ENCODE measurements around the gene KLHL4. TPM values are rescaled to one million over a fixed set of nuclear protein-coding genes. Genes with fewer than 3 reads are reported as not detected.
A peak's percentile ranks its signal among the peaks of the same experiment; 100 is the strongest.

KLHL4 gene, protein sequence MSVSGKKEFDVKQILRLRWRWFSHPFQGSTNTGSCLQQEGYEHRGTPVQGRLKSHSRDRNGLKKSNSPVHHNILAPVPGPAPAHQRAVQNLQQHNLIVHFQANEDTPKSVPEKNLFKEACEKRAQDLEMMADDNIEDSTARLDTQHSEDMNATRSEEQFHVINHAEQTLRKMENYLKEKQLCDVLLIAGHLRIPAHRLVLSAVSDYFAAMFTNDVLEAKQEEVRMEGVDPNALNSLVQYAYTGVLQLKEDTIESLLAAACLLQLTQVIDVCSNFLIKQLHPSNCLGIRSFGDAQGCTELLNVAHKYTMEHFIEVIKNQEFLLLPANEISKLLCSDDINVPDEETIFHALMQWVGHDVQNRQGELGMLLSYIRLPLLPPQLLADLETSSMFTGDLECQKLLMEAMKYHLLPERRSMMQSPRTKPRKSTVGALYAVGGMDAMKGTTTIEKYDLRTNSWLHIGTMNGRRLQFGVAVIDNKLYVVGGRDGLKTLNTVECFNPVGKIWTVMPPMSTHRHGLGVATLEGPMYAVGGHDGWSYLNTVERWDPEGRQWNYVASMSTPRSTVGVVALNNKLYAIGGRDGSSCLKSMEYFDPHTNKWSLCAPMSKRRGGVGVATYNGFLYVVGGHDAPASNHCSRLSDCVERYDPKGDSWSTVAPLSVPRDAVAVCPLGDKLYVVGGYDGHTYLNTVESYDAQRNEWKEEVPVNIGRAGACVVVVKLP
- total RNA-seq (2013; cell fraction: nucleolus; rRNA removed), result not detected in 2 replicates
- total RNA-seq (2014; rRNA removed), result not detected in 2 replicates
- not detected in 2 replicates for total RNA-seq (2014; rRNA removed; fragmentation: Illumina TruSeq; extraction: Trizol)
- not detected in 2 replicates for total RNA-seq (2021)
- not detected for polyA plus RNA-seq (2011; ENCODE audit: low read depth)
- polyA plus RNA-seq (2011; rRNA removed), result 0.03 and 0.04 TPM in 2 replicates
- polyA plus RNA-seq (2011; cell fraction: cytosol; rRNA removed), result not detected in 2 replicates
- 0.01 TPM in 1 of 2 replicates, not detected in the other for polyA plus RNA-seq (2011; cell fraction: nucleus; rRNA removed)
- not detected in 2 replicates for polyA plus RNA-seq (2012)
- polyA plus RNA-seq (2014; fragmentation: Illumina TruSeq; extraction: Trizol), result not detected in 2 replicates
- polyA plus RNA-seq (2014; fragmentation: Nextera tagmentation; extraction: Ambion mirVana), result not detected
- not detected in 2 replicates for polyA plus RNA-seq (2014; rRNA removed)
- under 1 TPM in 1 of 2 experiments, not detected in 1; 0.03 TPM for polyA plus RNA-seq (2016; fragmentation: Nextera tagmentation; extraction: Ambion mirVana)
- not detected in 2 replicates for polyA minus RNA-seq (2011; rRNA and poly(A)+ RNA removed)
- not detected in 2 replicates for polyA minus RNA-seq (2011; cell fraction: cytosol; rRNA and poly(A)+ RNA removed)
- not detected in 2 replicates for polyA minus RNA-seq (2011; cell fraction: nucleus; rRNA and poly(A)+ RNA removed)
- percentile 6 among the genes with signal in this experiment for Bru-seq, nascent RNA
- percentile 4 among the genes with signal in this experiment for BruChase-seq, experiment 1, labeled RNA remaining after a 6-hour chase
- BruChase-seq, experiment 2, labeled RNA remaining after a 2-hour chase, result percentile 2 among the genes with signal in this experiment
- long read RNA-seq, experiment 1, result 0 reads
- long read RNA-seq, experiment 2, result 0 reads

DNA sequence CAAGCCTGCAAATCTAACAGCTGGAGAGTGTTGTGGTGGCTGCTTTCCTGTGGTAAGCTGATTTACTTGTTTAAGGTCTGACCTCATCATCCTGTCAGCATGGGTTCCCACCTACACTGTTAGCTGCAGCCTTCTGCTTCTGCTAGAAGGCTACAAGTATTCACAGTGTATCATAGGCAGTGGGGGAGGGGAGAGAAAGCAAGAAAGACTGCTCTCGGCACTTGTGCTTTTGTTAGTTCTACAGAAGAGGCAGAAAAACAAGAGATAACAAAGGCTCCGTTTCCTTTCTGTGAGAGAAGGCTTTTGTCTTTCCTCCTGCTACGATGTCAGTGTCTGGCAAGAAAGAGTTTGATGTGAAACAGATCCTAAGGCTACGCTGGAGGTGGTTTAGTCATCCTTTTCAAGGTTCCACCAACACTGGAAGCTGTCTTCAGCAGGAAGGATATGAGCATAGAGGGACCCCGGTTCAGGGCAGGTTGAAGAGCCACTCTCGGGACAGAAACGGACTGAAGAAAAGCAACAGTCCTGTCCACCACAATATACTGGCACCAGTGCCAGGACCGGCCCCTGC lies at the start of gene KLHL4:
Gene KLHL4, plus strand, starts transcription at position 232 of the 571 bp plus-strand sequence. Its CDS starts 92 bp downstream, at position 324.
- in situ Hi-C loops (cut with MboI) (no loop called here), intact Hi-C loops (cut with micrococcal nuclease; ENCODE audit: unreplicated experiment) (no loop called here)
- no peaks in the 10 kb centered on the region for H3K4me1 ChIP-seq (ENCODE audit: control insufficient read depth, insufficient read depth, low read length)
- ATAC-seq (no peak), FAIRE-seq (no peak), DNase-seq (ENCODE audit: low read depth, low spot score) (no peak)
- BruUV-seq (replicated peaks), result no TSS peak
- RAD21 ChIA-PET (ENCODE audit: unreplicated experiment), result no interaction called here
- no peak within 1 kb of the TSS for H2AFZ ChIP-seq (ENCODE audit: control insufficient read depth, low read depth, low read length)
- CTCF ChIA-PET, result no interaction called here
- H3K9ac ChIP-seq (ENCODE audit: control insufficient read depth, insufficient read depth, low read length), result no peak within 1 kb of the TSS
- no peak within 1 kb of the TSS for H3K27ac ChIP-seq (ENCODE audit: control insufficient read depth, insufficient read depth)
- H3K79me2 ChIP-seq (ENCODE audit: control insufficient read depth, insufficient read depth, low read length), result no peaks in the 10 kb centered on the region
- no peaks in the 10 kb centered on the region for H3K9me3 ChIP-seq (replicated peaks; ENCODE audit: control insufficient read depth, insufficient read depth, low read length)
- no peaks in the 10 kb centered on the region for H3K27me3 ChIP-seq (replicated peaks in 1 of 2; ENCODE audit: control insufficient read depth in 2 of 2, insufficient read depth in 2 of 2, low read length in 1 of 2)
- WGBS (ENCODE audit: insufficient coverage, insufficient replicate concordance, low lambda C conversion rate, missing lambda C conversion rate), result 7% methylated on average over 8 of the region's 8 CpGs
- H3K4me2 ChIP-seq (ENCODE audit: control insufficient read depth, insufficient read depth), result no peak within 1 kb of the TSS
- H3K4me3 ChIP-seq, result no peak within 1 kb of the TSS
- SMC1A ChIA-PET (ENCODE audit: uncharacterized antibody, unreplicated experiment), result no interaction called here
- POLR2A ChIA-PET, result no interaction called here
- H4K20me1 ChIP-seq (ENCODE audit: control insufficient read depth, insufficient read depth), result no peaks in the 10 kb centered on the region
- no peaks in the 10 kb centered on the region for H3K36me3 ChIP-seq (ENCODE audit: control insufficient read depth in 2 of 2, insufficient read depth in 2 of 2, low read length in 1 of 2)
- TF ChIP-seq SREBF2 (IDR thresholded peaks at IDR 0.05; ENCODE audit: low read length) (no peak), SUZ12 (IDR thresholded peaks at IDR 0.05; ENCODE audit: unreplicated experiment) (no peak)
- TF ChIP-seq, protein P1, sequence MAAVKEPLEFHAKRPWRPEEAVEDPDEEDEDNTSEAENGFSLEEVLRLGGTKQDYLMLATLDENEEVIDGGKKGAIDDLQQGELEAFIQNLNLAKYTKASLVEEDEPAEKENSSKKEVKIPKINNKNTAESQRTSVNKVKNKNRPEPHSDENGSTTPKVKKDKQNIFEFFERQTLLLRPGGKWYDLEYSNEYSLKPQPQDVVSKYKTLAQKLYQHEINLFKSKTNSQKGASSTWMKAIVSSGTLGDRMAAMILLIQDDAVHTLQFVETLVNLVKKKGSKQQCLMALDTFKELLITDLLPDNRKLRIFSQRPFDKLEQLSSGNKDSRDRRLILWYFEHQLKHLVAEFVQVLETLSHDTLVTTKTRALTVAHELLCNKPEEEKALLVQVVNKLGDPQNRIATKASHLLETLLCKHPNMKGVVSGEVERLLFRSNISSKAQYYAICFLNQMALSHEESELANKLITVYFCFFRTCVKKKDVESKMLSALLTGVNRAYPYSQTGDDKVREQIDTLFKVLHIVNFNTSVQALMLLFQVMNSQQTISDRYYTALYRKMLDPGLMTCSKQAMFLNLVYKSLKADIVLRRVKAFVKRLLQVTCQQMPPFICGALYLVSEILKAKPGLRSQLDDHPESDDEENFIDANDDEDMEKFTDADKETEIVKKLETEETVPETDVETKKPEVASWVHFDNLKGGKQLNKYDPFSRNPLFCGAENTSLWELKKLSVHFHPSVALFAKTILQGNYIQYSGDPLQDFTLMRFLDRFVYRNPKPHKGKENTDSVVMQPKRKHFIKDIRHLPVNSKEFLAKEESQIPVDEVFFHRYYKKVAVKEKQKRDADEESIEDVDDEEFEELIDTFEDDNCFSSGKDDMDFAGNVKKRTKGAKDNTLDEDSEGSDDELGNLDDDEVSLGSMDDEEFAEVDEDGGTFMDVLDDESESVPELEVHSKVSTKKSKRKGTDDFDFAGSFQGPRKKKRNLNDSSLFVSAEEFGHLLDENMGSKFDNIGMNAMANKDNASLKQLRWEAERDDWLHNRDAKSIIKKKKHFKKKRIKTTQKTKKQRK (IDR thresholded peaks at IDR 0.05; ENCODE audit: low read depth, low read length), result no peak
- TF ChIP-seq, protein P2, sequence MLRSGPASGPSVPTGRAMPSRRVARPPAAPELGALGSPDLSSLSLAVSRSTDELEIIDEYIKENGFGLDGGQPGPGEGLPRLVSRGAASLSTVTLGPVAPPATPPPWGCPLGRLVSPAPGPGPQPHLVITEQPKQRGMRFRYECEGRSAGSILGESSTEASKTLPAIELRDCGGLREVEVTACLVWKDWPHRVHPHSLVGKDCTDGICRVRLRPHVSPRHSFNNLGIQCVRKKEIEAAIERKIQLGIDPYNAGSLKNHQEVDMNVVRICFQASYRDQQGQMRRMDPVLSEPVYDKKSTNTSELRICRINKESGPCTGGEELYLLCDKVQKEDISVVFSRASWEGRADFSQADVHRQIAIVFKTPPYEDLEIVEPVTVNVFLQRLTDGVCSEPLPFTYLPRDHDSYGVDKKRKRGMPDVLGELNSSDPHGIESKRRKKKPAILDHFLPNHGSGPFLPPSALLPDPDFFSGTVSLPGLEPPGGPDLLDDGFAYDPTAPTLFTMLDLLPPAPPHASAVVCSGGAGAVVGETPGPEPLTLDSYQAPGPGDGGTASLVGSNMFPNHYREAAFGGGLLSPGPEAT (IDR thresholded peaks at IDR 0.05; ENCODE audit: low read depth), result no peak
- TF ChIP-seq, protein P3, sequence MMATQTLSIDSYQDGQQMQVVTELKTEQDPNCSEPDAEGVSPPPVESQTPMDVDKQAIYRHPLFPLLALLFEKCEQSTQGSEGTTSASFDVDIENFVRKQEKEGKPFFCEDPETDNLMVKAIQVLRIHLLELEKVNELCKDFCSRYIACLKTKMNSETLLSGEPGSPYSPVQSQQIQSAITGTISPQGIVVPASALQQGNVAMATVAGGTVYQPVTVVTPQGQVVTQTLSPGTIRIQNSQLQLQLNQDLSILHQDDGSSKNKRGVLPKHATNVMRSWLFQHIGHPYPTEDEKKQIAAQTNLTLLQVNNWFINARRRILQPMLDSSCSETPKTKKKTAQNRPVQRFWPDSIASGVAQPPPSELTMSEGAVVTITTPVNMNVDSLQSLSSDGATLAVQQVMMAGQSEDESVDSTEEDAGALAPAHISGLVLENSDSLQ (IDR thresholded peaks at IDR 0.05), result no peak
- TF ChIP-seq, protein P4, sequence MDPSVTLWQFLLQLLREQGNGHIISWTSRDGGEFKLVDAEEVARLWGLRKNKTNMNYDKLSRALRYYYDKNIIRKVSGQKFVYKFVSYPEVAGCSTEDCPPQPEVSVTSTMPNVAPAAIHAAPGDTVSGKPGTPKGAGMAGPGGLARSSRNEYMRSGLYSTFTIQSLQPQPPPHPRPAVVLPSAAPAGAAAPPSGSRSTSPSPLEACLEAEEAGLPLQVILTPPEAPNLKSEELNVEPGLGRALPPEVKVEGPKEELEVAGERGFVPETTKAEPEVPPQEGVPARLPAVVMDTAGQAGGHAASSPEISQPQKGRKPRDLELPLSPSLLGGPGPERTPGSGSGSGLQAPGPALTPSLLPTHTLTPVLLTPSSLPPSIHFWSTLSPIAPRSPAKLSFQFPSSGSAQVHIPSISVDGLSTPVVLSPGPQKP (IDR thresholded peaks at IDR 0.05; ENCODE audit: low read depth, low read length), result no peak
